GM12874 (cell line): ENCODE data around the gene IQGAP3.

Experiments
- TF ChIP-seq, protein P1 (sequence below): IDR thresholded peaks from 2 replicates; pipeline ENCODE4 v1.5.1; 2011; ENCODE audit warnings: low read depth, mild to moderate bottlenecking, control low read depth, low read length, moderate library complexity; ENCODE audit not compliant: insufficient read depth

IQGAP3 gene

GRCh38 chr1:156551066-156551643 is 21.2 kb downstream of the IQGAP3 start:
- TF ChIP-seq, protein P1, sequence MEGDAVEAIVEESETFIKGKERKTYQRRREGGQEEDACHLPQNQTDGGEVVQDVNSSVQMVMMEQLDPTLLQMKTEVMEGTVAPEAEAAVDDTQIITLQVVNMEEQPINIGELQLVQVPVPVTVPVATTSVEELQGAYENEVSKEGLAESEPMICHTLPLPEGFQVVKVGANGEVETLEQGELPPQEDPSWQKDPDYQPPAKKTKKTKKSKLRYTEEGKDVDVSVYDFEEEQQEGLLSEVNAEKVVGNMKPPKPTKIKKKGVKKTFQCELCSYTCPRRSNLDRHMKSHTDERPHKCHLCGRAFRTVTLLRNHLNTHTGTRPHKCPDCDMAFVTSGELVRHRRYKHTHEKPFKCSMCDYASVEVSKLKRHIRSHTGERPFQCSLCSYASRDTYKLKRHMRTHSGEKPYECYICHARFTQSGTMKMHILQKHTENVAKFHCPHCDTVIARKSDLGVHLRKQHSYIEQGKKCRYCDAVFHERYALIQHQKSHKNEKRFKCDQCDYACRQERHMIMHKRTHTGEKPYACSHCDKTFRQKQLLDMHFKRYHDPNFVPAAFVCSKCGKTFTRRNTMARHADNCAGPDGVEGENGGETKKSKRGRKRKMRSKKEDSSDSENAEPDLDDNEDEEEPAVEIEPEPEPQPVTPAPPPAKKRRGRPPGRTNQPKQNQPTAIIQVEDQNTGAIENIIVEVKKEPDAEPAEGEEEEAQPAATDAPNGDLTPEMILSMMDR = no peak

GRCh38 chr1:156550346-156550745 is 22.0 kb downstream of the IQGAP3 start:
- TF ChIP-seq, protein P1 = no peak

GRCh38 chr1:156549831-156550230 is 22.5 kb downstream of the IQGAP3 start:
- TF ChIP-seq, protein P1 = no peak

GRCh38 chr1:156549390-156549789 is 23.0 kb downstream of the IQGAP3 start:
- TF ChIP-seq, protein P1 = no peak

DNA sequence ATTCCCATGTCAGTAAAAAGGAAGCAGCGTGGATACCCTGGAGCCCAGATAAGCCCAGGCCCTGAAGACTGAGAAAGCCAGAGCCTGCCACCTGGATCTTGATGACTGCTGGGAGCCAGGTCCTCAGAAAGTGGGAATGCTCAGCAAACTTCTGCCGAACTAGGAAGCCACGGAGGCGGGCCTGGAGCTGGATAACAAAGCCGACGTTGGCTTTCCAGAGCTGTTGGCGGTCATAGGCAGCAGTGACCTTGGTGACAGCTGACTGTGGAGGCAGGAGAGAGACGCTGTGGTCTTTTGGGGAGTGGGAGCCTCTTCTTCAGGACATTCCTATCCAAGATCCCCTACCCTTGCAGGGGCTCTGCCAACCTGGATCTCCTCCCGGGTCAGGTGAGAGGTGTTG is 24.4 kb downstream of the IQGAP3 start:
- TF ChIP-seq, protein P1 = no peak

GRCh38 chr1:156547434-156547833 is 24.9 kb downstream of the IQGAP3 start:
- TF ChIP-seq, protein P1 = no peak

- TF ChIP-seq, protein P1 = no peak
Measured at GRCh38 chr1:156546267-156546666, 26.1 kb downstream of the IQGAP3 start.
